ENCODE data around the gene SETD5.
"Not testable (repeated sequence)": the region's sequence is repeated elsewhere in the genome, so short reads cannot be mapped to it uniquely, and the experiment has no call there.

The SETD5 gene

DNA sequence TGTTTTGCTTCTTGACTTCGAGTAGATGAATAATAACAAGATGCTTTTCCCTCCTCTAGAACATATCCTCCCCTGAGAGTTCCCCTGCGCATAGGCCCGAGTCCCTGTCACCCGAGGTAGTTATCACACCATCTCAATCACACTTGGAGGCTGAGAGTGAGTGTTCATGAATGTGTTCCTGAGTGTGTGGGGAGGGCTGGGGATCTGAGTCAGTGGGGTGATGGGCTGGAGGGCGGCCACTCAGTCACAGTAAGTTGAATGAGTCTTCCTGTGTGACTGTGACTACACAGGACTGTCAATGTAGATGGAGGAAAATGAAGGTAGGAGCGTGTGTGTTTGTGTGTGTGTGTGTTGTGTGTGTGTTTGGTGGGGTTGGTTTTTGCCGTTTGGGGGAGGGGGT is 71.0 kb downstream of the SETD5 start:
- DNase-seq: no peak

- no peak for DNase-seq
These were observed 72.6 kb downstream of the SETD5 start for GRCh38 chr3:9469986-9470385.

GRCh38 chr3:9473496-9474065 is 76.2 kb downstream of the SETD5 start:
- no peak for DNase-seq

DNA sequence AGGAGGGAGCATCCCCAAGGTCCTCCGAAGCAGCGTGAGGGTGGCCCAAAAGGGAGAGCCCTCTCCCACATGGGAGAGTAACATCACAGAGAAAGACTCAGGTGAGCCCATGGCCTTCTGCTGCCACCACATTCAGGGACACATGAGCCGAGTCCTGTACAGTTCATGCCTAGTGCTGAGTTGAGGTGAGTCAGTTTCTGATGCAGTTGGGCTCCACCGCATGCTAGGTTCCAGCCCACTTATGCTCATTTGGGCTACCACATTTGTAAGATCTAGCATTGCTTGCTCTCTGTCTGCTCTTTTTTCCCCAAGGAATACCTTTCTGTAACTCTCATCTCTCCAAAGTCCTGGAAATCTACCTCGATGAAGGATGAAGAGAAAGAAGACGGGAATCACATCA is 77.1 kb downstream of the SETD5 start:
- DNase-seq: no peak

DNA sequence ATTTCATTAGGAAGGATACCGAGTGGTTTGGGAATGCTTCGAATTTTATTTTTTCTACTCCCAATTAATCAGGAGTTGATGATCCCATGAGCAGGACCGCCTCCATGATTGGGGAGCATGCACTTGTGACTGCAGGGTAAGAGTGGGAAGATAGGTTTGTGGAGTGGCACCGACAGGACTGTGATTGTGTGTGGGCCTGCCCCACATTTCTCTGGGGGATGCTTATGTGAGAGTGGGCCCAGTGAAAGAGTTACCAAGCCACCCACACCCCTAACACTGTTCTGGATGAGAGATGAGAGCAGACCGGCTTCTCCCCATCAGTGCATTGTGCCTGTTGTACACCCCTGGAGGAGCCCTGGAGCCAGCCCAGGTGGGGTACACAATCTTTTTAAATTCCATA is 79.5 kb downstream of the SETD5 start:
- no peak for DNase-seq

- no peak for DNase-seq
These were observed 82.8 kb downstream of the SETD5 start for GRCh38 chr3:9480265-9480664.

DNA sequence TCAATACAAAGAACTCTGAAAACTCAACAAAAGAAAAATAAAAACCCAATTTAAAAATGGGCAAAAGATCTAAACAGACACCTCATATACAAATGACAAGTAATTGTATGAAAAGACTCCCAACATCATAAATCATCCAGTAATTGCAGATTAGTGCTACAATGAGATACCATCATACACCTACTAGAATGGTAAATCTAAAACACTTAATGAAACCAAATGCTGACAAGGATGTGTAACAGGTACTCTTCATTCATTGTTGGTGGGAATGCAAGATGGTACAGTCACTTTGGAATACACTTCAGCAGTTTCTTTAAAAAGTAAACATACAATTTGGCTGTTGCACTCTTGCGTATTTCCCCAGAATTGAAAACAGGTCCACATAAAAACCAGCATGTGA is 87.8 kb downstream of the SETD5 start:
- DNase-seq: no peak

- DNase-seq: no peak
These were observed 94.1 kb downstream of the SETD5 start for GRCh38 chr3:9491506-9491905.

- not testable (repeated sequence) for DNase-seq
These were observed 96.6 kb downstream of the SETD5 start for GRCh38 chr3:9494036-9494435.

- no peak for DNase-seq
These were observed 99.5 kb downstream of the SETD5 start for GRCh38 chr3:9496893-9497292.

- no peak for DNase-seq
These were observed 100.6 kb downstream of the SETD5 start for GRCh38 chr3:9497821-9498565.

DNA sequence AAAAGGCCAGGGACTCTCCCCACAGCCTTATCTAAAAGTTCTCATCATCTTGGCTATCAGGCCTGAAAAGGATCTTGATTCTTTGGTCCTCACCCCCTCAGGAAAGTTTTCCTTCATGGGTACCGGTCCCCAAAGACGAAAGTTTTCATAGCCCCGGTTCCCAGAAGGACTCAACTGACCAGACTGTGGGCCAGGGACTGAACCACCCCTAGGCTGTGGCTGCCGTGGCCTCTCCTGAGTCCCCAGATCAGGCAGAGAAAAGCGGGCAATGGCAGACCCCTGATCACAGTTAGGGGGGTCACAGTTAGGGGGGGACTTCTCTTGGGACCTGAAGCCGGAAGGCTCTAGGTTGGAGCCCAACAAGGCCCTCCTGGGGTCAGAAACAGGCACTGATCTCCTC is 101.4 kb downstream of the SETD5 start:
- DNase-seq: no peak

- DNase-seq: no peak
These were observed 102.2 kb downstream of the SETD5 start for GRCh38 chr3:9499455-9500107.

DNA sequence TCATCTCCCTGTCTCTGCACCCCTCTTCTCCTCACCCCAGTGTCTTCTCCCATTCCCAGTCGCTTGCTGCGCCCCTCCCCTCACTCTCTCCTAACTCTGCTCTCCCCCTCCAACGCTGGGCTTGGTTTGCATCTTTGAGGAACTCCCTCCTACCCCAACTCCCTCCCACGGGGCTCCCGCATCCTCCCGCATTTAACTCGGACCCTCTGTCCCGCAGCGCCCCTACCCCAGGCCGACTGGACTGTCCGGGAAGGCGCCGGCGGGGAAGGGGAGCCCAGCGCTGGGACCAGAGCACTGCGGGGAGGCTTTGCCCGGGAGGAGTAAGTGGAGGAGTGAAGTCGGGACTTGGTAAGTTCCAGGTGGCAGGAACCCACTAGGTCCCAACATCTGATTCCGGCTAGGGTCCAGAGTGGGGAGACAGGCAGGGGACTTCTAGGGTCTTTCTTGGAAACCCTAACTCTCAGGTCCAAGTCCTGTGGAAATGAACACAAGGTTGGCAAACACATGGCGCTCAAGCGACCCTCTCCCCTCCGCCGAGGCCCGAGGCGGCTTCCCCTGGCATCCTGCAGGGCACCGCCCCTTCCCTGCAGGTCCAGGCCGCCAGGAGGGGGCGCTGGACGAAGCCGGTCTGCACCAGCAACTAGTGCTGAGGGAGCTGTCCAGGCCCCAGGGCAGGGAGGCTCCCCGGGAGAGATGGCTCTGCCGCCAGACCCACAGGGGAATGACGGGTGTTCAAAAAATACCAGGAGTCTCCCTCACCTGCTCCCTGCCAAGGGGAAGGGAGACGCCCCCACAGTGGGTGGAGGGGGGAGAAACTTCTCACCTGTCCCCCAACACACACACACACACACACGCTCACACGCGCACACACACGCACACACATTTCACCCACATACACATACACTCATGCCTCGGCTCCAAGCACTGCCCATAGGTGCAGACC is 103.0 kb downstream of the SETD5 start:
- DNase-seq: no peak

GRCh38 chr3:9501226-9501625 is 103.8 kb downstream of the SETD5 start:
- no peak for DNase-seq

DNA sequence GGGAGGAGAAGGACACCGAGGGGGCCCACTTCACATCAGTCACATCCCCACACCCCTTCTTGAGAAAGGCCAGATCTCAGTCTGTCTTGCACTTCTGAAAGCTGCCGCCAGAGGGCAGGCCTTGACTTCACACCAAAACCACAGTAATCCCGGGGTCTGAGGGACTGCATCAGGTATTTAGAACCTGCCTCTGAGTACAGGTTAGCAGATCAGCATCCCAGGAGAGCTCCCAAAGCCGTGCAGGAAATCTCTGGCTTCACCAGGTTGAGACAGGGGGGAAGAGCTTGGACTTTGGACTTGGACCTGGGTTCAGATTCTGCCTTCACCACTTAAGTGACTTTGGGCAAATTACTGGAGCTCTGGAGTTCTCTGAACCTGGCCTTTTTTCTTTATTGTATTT is 105.9 kb downstream of the SETD5 start:
- peak; percentile 15 for DNase-seq

DNA sequence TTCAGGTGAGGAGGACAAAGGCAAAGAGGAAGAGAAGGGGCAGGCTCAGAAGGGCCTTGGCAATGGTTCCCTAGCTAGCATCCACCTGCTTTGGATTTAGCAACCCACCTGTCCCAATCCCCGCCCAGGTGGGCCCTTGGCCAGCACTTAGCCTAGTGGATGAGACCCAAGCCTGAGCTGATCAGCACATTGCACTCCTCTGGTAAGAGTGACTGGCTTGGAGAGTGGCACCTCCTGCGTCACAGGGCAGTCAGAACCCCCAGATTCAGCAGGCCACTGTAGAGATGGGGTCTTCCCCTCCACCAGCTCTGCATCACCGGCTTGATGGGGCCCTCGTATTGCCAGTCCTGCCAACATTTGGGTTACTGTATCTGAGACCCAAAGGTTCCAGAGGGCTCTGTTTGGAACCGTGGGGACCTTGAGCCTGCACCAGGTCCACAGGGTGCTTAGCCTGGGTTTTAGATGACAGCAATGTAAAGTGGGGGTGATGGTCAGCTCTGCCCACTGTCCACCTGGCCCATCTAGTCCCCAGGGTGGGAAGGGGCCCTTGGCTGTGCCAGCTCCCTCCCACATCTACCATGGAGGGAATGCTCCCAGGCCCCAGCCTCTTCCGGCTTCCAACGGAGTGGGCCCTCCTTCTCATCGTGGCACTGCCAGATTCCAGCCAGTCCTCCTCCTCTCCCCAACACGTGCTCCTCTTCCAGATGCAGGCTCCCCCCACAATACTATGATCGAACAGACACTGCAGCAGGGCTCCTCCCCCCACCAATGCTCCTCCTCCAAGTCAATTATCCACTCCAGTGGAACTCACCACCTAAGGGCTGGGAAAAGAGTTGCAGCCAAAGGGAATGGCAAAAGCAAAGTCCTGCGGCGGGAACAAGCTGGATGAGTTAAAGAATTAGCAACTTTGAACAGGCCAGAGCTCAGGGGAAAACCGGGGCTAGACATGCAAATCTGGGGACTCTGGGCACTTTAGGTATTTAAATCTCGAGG is 110.5 kb downstream of the SETD5 start:
- DNase-seq: no peak

DNA sequence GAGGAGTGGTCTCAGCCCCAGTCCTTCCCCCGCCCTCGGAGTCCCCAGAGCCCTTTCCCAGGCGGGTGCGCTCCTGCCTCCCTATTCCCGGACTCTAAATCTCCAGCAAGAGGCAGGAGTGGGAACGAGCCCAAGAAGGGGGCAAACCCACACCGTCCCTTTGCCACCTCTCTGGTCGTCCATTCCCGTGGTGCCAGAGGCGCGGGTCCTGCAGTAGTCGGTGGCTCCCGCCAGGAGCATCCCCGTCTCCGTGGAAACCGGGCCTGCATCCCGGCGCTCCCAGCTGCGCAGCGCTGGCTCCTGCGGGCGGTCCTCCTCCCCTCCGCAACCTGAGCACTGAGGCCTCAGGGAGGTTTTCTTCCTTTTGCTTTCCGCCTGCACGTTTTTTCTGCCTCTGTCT is 111.4 kb downstream of the SETD5 start:
- no peak for DNase-seq

GRCh38 chr3:9512456-9513045 is 115.1 kb downstream of the SETD5 start:
- DNase-seq: no peak

DNA sequence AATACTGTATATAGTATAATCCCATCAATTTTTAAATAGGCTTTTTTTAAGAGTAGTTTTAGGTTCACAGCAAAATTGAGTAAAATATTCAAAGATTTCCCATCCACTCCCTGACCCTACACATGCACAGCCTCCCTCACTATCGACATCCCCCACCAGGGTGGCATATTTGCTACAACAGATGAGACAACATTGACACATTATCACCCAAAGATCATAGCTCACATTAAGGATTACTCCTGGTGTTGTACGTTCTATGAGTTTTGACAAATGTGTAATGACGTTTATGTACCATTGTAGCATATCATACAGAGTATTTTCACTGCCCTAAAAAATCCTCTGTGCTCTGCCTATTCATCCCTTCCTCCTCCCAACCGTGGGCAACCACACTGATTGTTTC is 116.9 kb downstream of the SETD5 start:
- no peak for DNase-seq

- DNase-seq: no peak
These were observed 117.5 kb downstream of the SETD5 start for GRCh38 chr3:9514956-9515355.

DNA sequence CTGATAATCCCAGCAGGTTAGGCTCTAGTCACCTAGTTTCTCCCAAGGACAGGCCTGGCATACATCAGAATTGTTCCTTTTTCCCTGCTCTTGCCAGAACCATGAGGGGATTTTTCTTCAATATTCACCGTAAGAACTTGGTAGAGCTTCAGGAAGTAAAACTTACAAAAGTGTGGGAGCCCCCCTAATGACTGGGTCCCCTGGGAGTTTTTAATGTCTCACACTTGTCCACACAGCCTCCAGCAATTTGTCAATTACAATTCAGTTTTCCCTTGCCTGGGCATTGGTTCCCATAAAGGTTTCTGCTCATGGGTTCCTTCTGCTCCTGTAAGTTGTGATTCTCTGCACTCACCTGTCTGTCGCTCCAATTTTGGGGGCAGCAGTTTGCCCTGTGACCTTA is 127.7 kb downstream of the SETD5 start:
- no peak for DNase-seq

Measured in NCI-H510A (cell line).